Heart left ventricle (tissue), 13 donors: ENCODE measurements around the gene KRT40.

ENCODE experiments used
- POLR2A ChIP-seq, 2 donors: fragments of 450-650 bp; IDR thresholded peaks; one replicate each; pipeline ENCODE4 v1.6.1; 2017; ENCODE audit warnings: antibody characterized with exemption in 2 of 2, mild to moderate bottlenecking in 2 of 2, moderate library complexity in 2 of 2
- TF ChIP-seq, protein P1 (sequence below), 12 donors: fragments of 200-600 bp; sonication (generic) in 4 of 12; IDR thresholded peaks; one replicate each; pipeline versions ENCODE4 v1.5.0 to v1.8.0; 2018 to 2022; ENCODE audit warnings: antibody characterized with exemption in 12 of 12, mild to moderate bottlenecking in 5 of 12
- donor health status: ischemic (EF 13 %, LVEDD 7.1; RV severe dilation, severe dysfunction).
- donor health status: DM: no; HTN: yes; CAD: no.
- donor health status: DM: no; HTN: no; CAD: no.
- donor health status: ischemic (EF 25% LVEDD 6.9; RV normal size, moderate dysfunction).
- donor health status: ischemic (EF 25% LVEDD 5.7; RV mildly dilated, moderate dysfunction).
- donor health status: ischemic (EF 35%, LVEDD 5.7; RV mildly dilated, moderate dysfunction).
- donor health status: nonischemic (EF 11% LVEDD 7.7; RV severe dilation, severe dysfunction).
- donor health status: DM: yes; HTN: yes; CAD: no.
- donor health status: PGD.
- donor health status: ischemic (EF 29% LVEDD 5.4; RV normal size, mild dysfunction).
- donor health status: nonischemic (EF 23%, LVEDD 6.1; RV moderate dilation, normal function).

DNA sequence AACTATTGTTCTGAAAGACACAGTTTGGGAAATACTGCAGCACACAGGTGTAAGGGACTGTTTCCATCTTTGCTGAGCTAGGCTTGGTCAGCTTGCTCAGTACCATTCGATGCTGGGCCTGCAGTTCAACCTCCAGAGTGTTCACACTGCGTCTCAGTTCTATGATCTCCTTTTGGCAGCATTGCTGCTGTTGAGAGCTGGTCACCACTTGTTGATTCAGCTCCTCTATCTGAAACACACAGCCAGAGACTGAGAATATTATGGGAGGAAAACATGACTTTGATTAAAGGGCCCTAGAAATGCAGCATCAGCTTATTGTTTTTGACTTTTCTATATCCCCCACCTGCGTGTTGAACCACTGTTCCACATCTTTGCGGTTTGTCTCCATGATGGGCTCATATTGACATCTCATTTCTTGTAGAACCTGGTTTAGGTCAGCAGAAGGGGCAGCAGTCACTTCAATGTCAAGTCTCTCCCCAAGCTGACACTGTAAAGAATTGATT lies 22.0 kb downstream of the KRT40 start:
- TF ChIP-seq, protein P1, sequence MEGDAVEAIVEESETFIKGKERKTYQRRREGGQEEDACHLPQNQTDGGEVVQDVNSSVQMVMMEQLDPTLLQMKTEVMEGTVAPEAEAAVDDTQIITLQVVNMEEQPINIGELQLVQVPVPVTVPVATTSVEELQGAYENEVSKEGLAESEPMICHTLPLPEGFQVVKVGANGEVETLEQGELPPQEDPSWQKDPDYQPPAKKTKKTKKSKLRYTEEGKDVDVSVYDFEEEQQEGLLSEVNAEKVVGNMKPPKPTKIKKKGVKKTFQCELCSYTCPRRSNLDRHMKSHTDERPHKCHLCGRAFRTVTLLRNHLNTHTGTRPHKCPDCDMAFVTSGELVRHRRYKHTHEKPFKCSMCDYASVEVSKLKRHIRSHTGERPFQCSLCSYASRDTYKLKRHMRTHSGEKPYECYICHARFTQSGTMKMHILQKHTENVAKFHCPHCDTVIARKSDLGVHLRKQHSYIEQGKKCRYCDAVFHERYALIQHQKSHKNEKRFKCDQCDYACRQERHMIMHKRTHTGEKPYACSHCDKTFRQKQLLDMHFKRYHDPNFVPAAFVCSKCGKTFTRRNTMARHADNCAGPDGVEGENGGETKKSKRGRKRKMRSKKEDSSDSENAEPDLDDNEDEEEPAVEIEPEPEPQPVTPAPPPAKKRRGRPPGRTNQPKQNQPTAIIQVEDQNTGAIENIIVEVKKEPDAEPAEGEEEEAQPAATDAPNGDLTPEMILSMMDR (IDR thresholded peaks at IDR 0.05): no peak
- TF ChIP-seq POLR2A (IDR thresholded peaks at IDR 0.05): no peak
